K562 (cell line): ENCODE measurements around the gene CROCC2. TPM values are rescaled to one million over a fixed set of nuclear protein-coding genes. Genes with fewer than 3 reads are reported as not detected.

Experiments
- ATAC-seq: fragments of 200-7000 bp; cut with Tn5 transposase; 3 replicates; pipeline ENCODE4 v1.9.1; 2020; ENCODE audit warnings: moderate library complexity
- BruUV-seq: library from RNA; stranded (reverse); fragments of 400-500 nt; replicated peaks from 2 replicates; lab custom pipeline; 2021; lab: Mats Ljungman, UMichigan
- CTCF ChIA-PET: fragments of 300-600 bp; formaldehyde crosslinking; extraction: SDS; loops from one replicate; lab custom pipeline; 2021; ENCODE audit warnings: low intra/inter-chr PET ratio; lab: Yijun Ruan, JAX
- POLR2A ChIA-PET: fragments of 300-600, 350-650 bp; sonication (Branson Sonifier 250); formaldehyde crosslinking; extraction: SDS; loops from one replicate; lab custom pipeline; 2021; ENCODE audit warnings: antibody characterized with exemption, inconsistent platforms; lab: Yijun Ruan, JAX
- DNase-seq, 4 experiments: peaks; one replicate each; pipeline versions ENCODE4 v3.0.0 to v3.0.0-alpha.2; 2011 to 2018; ENCODE audit warnings: low spot score in 3 of 4, mixed read lengths in 3 of 4; ENCODE audit errors: extremely low read depth in 1 of 4
- FAIRE-seq: peaks from 2 replicates; lab custom pipeline; 2011; peaks lifted over from hg19 to GRCh38; lab: Jason Lieb, UNC
- H2AFZ ChIP-seq: 2 replicates; pipeline ENCODE4 v1.6.0; 2011; ENCODE audit warnings: low read depth, low read length, control low read depth, inconsistent platforms
- H3K27ac ChIP-seq: fragments of 200-600 bp; 3 replicates; pipeline ENCODE4 v1.8.0; 2011; ENCODE audit warnings: low read depth, mild to moderate bottlenecking, control low read depth, inconsistent platforms, low read length, moderate library complexity, mixed read lengths; ENCODE audit errors: extremely low read depth
- H3K27me3 ChIP-seq, 2 experiments: fragments of 300-600 bp in 1 of 2; 2 replicates in 1 of 2; 3 replicates in 1 of 2; pipeline versions ENCODE4 v1.6.0 to v1.8.0; 2011; ENCODE audit warnings: inconsistent platforms in 2 of 2, low read length in 2 of 2, mild to moderate bottlenecking in 1 of 2, mixed read lengths in 1 of 2, moderate library complexity in 1 of 2; ENCODE audit not compliant: control insufficient read depth in 2 of 2, insufficient read depth in 2 of 2
- H3K36me3 ChIP-seq: fragments of 300-600 bp; 3 replicates; pipeline ENCODE4 v1.8.0; 2011; ENCODE audit warnings: mild to moderate bottlenecking, low read length, inconsistent platforms; ENCODE audit not compliant: control insufficient read depth, insufficient read depth
- H3K4me1 ChIP-seq, 2 experiments: fragments of 200-600 bp in 1 of 2; replicated peaks in 1 of 2; 2 replicates in 1 of 2; 3 replicates in 1 of 2; pipeline versions ENCODE4 v1.5.1 to v1.8.0; 2011; ENCODE audit warnings: inconsistent platforms in 2 of 2, low read length in 2 of 2, mild to moderate bottlenecking in 1 of 2, mixed read lengths in 1 of 2, moderate library complexity in 1 of 2; ENCODE audit not compliant: control insufficient read depth in 2 of 2, insufficient read depth in 2 of 2
- H3K4me2 ChIP-seq: 2 replicates; pipeline ENCODE4 v1.6.1; 2011; ENCODE audit warnings: low read length, control low read depth, inconsistent platforms, mixed read lengths; ENCODE audit not compliant: insufficient read depth
- H3K4me3 ChIP-seq: fragments of 200-600 bp; sonication (generic), shearing (Covaris generic); 2 replicates; pipeline ENCODE4 v1.5.1; 2016; ENCODE audit warnings: control low read depth, inconsistent platforms
- H3K79me2 ChIP-seq: fragments of 200-600 bp; 3 replicates; pipeline ENCODE4 v1.8.0; 2011; ENCODE audit warnings: low read length, inconsistent platforms; ENCODE audit not compliant: control insufficient read depth, insufficient read depth
- H3K9ac ChIP-seq, 2 experiments: 2 replicates each; pipeline versions ENCODE4 v1.6.0 to v1.6.1; 2011; ENCODE audit warnings: low read depth in 2 of 2, low read length in 2 of 2, control low read depth in 1 of 2, inconsistent platforms in 1 of 2, mild to moderate bottlenecking in 1 of 2, mixed read lengths in 1 of 2; ENCODE audit not compliant: insufficient read depth in 1 of 2
- H3K9me1 ChIP-seq: one replicate; pipeline ENCODE4 v1.6.0; 2011; ENCODE audit warnings: inconsistent platforms, mild to moderate bottlenecking, low read length, moderate library complexity; ENCODE audit not compliant: control insufficient read depth, insufficient read depth
- H3K9me3 ChIP-seq: replicated peaks from 2 replicates; pipeline ENCODE4 v1.5.1; 2011; ENCODE audit warnings: low read depth, low read length, inconsistent platforms; ENCODE audit not compliant: control insufficient read depth, insufficient read depth
- H4K20me1 ChIP-seq: replicated peaks from 2 replicates; pipeline ENCODE4 v1.6.1; 2011; ENCODE audit warnings: low read length, inconsistent platforms, mixed read lengths; ENCODE audit not compliant: control insufficient read depth, insufficient read depth
- C11orf30 ChIP-seq: fragments of 450-650 bp; IDR thresholded peaks from 2 replicates; pipeline ENCODE4 v1.6.1; 2016; ENCODE audit warnings: low read depth, mild to moderate bottlenecking
- CBX5 ChIP-seq: IDR thresholded peaks from 2 replicates; pipeline ENCODE4 v1.6.1; 2014; ENCODE audit warnings: low read depth, borderline replicate concordance
- ELF2 ChIP-seq: fragments of 250-450 bp; sonication (Bioruptor Pico); IDR thresholded peaks from 2 replicates; pipeline ENCODE4 v1.5.0; 2021; ENCODE audit warnings: mild to moderate bottlenecking
- HDAC1 ChIP-seq, 2 experiments: fragments of 450-650 bp; IDR thresholded peaks; 2 replicates each; pipeline ENCODE4 v1.6.1; 2016 to 2017; ENCODE audit warnings: inconsistent platforms in 1 of 2, mild to moderate bottlenecking in 1 of 2, moderate library complexity in 1 of 2
- HMGN3 ChIP-seq: IDR thresholded peaks from 2 replicates; pipeline ENCODE4 v1.6.1; 2011; ENCODE audit warnings: borderline replicate concordance, low read depth, mild to moderate bottlenecking, mixed read lengths, low read length; ENCODE audit not compliant: insufficient read length; ENCODE audit errors: extremely low read depth
- L3MBTL2 ChIP-seq: fragments of 450-650 bp; IDR thresholded peaks from 2 replicates; pipeline ENCODE4 v1.6.1; 2016; ENCODE audit warnings: mild to moderate bottlenecking, moderate library complexity
- MCM7 ChIP-seq, 2 experiments: fragments of 450-650 bp; IDR thresholded peaks; 2 replicates each; pipeline ENCODE4 v1.6.1; 2016 to 2018
- NELFE ChIP-seq: IDR thresholded peaks from 2 replicates; pipeline ENCODE4 v1.6.1; 2011; ENCODE audit warnings: mild to moderate bottlenecking; ENCODE audit not compliant: insufficient read depth, insufficient read length
- NR2F6 ChIP-seq: fragments of 450-650 bp; formaldehyde crosslinking; IDR thresholded peaks from 2 replicates; pipeline ENCODE4 v1.4.0; 2020; ENCODE audit warnings: mild to moderate bottlenecking
- SIN3A ChIP-seq, 2 experiments: fragments of 150-350 bp in 1 of 2; IDR thresholded peaks; 2 replicates each; pipeline ENCODE4 v1.6.1; 2011 to 2016; ENCODE audit warnings: borderline replicate concordance in 2 of 2, low read depth in 2 of 2, low read length in 2 of 2, mild to moderate bottlenecking in 2 of 2, moderate library complexity in 2 of 2; ENCODE audit not compliant: control insufficient read depth in 1 of 2
- SREBF1 ChIP-seq: fragments of 150-350 bp; IDR thresholded peaks from 2 replicates; pipeline ENCODE4 v1.6.1; 2014; ENCODE audit warnings: antibody characterized with exemption, low read depth, low read length, borderline replicate concordance
- ZNF124 ChIP-seq: sonication (generic); formaldehyde crosslinking; IDR thresholded peaks from 2 replicates; pipeline ENCODE4 v1.8.1; 2022; ENCODE audit warnings: missing genetic modification reagents
- ZNF175 ChIP-seq: fragments of 200-800 bp; sonication (Bioruptor generic); IDR thresholded peaks from 2 replicates; pipeline ENCODE4 v1.6.1; 2016; ENCODE audit warnings: low read depth, mild to moderate bottlenecking, missing genetic modification characterization, missing compliant biosample characterization
- ZNF436 ChIP-seq: fragments of 250-450, 450-650 bp; sonication (Bioruptor Pico); formaldehyde crosslinking; IDR thresholded peaks from 2 replicates; pipeline ENCODE4 v1.7.0; 2020; ENCODE audit warnings: mild to moderate bottlenecking
- ZNF589 ChIP-seq: fragments of 200-800 bp; sonication (Bioruptor generic); IDR thresholded peaks from 2 replicates; pipeline ENCODE4 v1.6.1; 2016; ENCODE audit warnings: low read depth, missing genetic modification characterization, missing compliant biosample characterization
- ZSCAN32 ChIP-seq: fragments of 450-650 bp; formaldehyde crosslinking; IDR thresholded peaks from 2 replicates; pipeline ENCODE4 v1.4.0; 2020; ENCODE audit warnings: mild to moderate bottlenecking, moderate library complexity
- WGBS: fragments of 100-300 bp; shearing (Covaris generic); methylation state at CpG from one replicate; pipeline ENCODE4 v1.1.6; 2016; ENCODE audit warnings: low coverage, mixed read lengths; ENCODE audit not compliant: insufficient coverage; ENCODE audit errors: missing lambda C conversion rate; 5-methylcytosine and 5-hydroxymethylcytosine counted together
- in situ Hi-C: fragments of 300-500 bp; cut with MboI; formaldehyde crosslinking; loops from 4 replicates; pipeline ENCODE4 v1.15.0; 2018; ENCODE audit warnings: inconsistent platforms, mixed read lengths
- intact Hi-C: fragments of 100-400 bp; cut with micrococcal nuclease; formaldehyde crosslinking; loops from 2 replicates; pipeline ENCODE4 v1.14.2; 2022
- polyA plus RNA-seq, 8 experiments: library from polyadenylated mRNA; depleted of rRNA in 4 of 8; stranded (reverse) in 5 of 8; unstranded in 3 of 8; fragments of >200 nt; fragmentation: Nextera tagmentation in 2 of 8; fragmentation: Illumina TruSeq in 1 of 8; extraction: Ambion mirVana in 2 of 8; extraction: Trizol in 1 of 8; gene quantifications; 2 replicates each; pipeline versions ENCODE4 v1.2.1 to v1.2.3, GENCODE V29; 2011 to 2014; ENCODE audit warnings: inconsistent platforms in 1 of 8, missing spikeins in 1 of 8
- total RNA-seq, 7 experiments: library from RNA; depleted of rRNA in 6 of 7; stranded (reverse); fragments of >200 nt in 6 of 7; fragmentation: Illumina TruSeq in 2 of 7; extraction: Trizol in 2 of 7; gene quantifications; 2 replicates each; pipeline versions ENCODE4 v1.2.1 to v1.2.3, GENCODE V29; 2011 to 2021; ENCODE audit warnings: low replicate concordance in 1 of 7
- TF ChIP-seq, protein P1 (sequence below), 2 experiments: fragments of 450-650 bp in 1 of 2; sonication (generic) in 1 of 2; formaldehyde crosslinking; conservative IDR thresholded peaks; 2 replicates each; pipeline versions ENCODE4 v1.4.0 to v1.8.1; 2020 to 2022; ENCODE audit warnings: mild to moderate bottlenecking in 1 of 2, missing genetic modification reagents in 1 of 2

Gene CROCC2
- total and polyA plus RNA-seq, 9 of the 15 experiments (the other 6 are each of a cell fraction or from before 2014, with no cell fraction given): not detected

DNA sequence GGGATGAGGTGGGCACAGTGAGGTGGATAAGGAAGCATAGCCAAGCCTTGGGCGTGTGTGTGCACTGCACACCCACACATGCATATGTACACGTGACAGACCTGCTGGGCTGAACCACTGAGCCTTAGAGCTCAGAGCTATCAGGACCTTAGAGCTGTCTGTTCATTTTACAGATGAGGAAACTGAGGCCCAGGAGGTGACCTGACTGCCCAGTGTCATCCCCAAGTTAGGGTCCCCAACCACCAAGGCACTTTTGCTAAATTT, 84.1 kb downstream of the CROCC2 start:
- DNase-seq (no peak), ATAC-seq (no peak), FAIRE-seq (no peak)
- Histone ChIP-seq H3K9me3 (no peaks in the 10 kb centered on the region), H3K27ac (no peak overlapping the region), H3K9ac (no peak overlapping the region), H3K4me3 (no peak overlapping the region), H3K4me1 (peaks cover 0 to 7% of the 10 kb centered on the region in 2 experiments; a peak in 2 of 5 replicates), H3K79me2 (no peaks in the 10 kb centered on the region), H3K27me3 (peaks cover 0 to 47% of the 10 kb centered on the region in 2 experiments; a peak in 2 of 5 replicates), H4K20me1 (peaks cover 11% of the 10 kb centered on the region; the same call in 1 of the 2 replicates), H2AFZ (no peak overlapping the region), H3K36me3 (no peaks in the 10 kb centered on the region), H3K9me1 (no peaks in the 10 kb centered on the region), H3K4me2 (no peak overlapping the region)
- BruUV-seq: no TSS peak
- intact Hi-C loops: no loop called here
- in situ Hi-C loops: no loop called here
- 5% methylated on average over 2 of the region's 2 CpGs for WGBS
- ChIA-PET POLR2A (no interaction called here), CTCF (no interaction called here)
- TF ChIP-seq SREBF1 (no peak), ZNF436 (no peak)

DNA sequence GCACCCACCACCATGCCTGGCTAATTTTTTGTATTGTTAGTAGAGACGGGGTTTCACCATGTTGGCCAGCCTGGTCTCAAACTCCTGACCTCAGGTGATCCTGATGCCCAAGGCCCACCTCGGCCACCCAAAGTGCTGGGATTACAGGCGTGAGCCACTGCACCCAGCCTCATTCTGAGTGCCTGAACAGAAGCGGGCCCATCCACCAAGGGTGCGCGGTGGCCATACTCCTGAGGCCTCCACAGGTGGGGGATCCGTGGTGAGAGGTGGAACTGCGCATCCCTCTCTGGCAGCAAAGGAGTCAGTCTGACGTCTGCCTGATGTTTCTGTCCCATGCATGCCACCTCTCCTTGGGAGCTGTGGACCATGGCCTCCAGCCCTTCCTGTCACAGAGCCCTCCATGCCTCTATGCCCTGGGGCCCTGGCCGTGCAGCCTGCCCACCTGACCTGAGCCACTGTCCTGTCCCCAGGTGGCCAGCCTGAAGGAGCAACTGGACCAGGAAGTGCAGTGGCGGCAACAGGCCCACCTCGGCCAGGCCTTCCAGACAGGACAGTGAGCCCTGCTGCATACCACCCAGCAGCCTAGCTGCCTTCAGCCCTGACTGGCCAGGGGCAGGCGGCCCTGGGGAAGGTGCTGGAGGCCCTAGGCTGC, 84.7 kb downstream of the CROCC2 start:
- ChIA-PET CTCF (no interaction called here), POLR2A (no interaction called here)
- Histone ChIP-seq H3K27ac (no peak overlapping the region), H3K36me3 (no peaks in the 10 kb centered on the region), H3K9ac (no peak overlapping the region), H3K4me3 (no peak overlapping the region), H3K9me1 (no peaks in the 10 kb centered on the region), H4K20me1 (peaks cover 11% of the 10 kb centered on the region; the same call in 1 of the 2 replicates), H3K4me1 (peaks cover 0 to 7% of the 10 kb centered on the region in 2 experiments; a peak in 2 of 5 replicates), H2AFZ (no peak overlapping the region), H3K9me3 (no peaks in the 10 kb centered on the region), H3K27me3 (peaks cover 0 to 47% of the 10 kb centered on the region in 2 experiments; a peak in 2 of 5 replicates), H3K79me2 (no peaks in the 10 kb centered on the region), H3K4me2 (no peak overlapping the region)
- no TSS peak for BruUV-seq
- no peak for FAIRE-seq
- no peak for ATAC-seq
- no peak for TF ChIP-seq NR2F6 (CRISPR knock-in tag)
- TF ChIP-seq ELF2 (CRISPR knock-in tag): no peak
- no peak for TF ChIP-seq CBX5
- no peak for TF ChIP-seq ZNF589
- no peak for TF ChIP-seq HDAC1 (IDR thresholded peaks at IDR 0.05)
- TF ChIP-seq HMGN3: no peak
- TF ChIP-seq NELFE: no peak
- TF ChIP-seq SIN3A (IDR thresholded peaks at IDR 0.05; ENCODE audit: borderline replicate concordance in 2 of 2, control insufficient read depth in 1 of 2, low read depth in 2 of 2, low read length in 2 of 2): no peak
- TF ChIP-seq L3MBTL2: no peak
- TF ChIP-seq ZNF175 (CRISPR knock-in tag): no peak
- TF ChIP-seq MCM7 (IDR thresholded peaks at IDR 0.05): no peak
- TF ChIP-seq, protein P1, sequence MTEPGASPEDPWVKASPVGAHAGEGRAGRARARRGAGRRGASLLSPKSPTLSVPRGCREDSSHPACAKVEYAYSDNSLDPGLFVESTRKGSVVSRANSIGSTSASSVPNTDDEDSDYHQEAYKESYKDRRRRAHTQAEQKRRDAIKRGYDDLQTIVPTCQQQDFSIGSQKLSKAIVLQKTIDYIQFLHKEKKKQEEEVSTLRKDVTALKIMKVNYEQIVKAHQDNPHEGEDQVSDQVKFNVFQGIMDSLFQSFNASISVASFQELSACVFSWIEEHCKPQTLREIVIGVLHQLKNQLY (CRISPR knock-in tag; conservative IDR thresholded peaks at IDR 0.05): no peak
- no peak for TF ChIP-seq ZNF124 (CRISPR knock-in tag)
- TF ChIP-seq ZSCAN32 (CRISPR knock-in tag): no peak
- no peak for TF ChIP-seq C11orf30
- DNase-seq: no peak
- in situ Hi-C loops (no loop called here), intact Hi-C loops (no loop called here)
- 12% methylated on average over 12 of the region's 13 CpGs for WGBS
